Measurements from ENCODE around the gene VMO1. TPM values are rescaled to one million over a fixed set of nuclear protein-coding genes. Genes with fewer than 3 reads are reported as not detected.

The VMO1 gene
- total RNA-seq, 1 experiment from 2014 or later: 0.59 TPM

DNA sequence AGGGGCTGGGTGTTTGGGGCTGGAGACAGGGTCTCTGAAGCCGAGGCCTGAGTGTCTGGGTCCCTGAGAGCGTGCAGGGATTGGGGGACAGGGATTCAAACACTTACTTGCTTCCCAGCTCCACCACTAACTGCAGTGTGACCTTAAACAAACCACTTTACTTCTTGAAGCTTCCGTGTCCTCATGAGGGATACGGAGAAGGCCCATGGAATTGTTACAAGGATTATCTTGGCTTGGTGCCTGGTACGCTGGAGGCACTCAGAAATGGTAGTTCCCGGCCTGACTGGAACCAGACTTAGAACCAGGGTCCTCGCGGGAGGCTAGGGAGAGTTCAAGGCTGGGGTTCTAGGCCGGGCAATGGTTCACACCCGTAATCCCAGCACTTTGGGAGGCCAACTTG is 43.5 kb downstream of the VMO1 start:
- CTCF ChIA-PET: no interaction called here
- Mint-ChIP-seq H3K27ac (ENCODE audit: unreplicated experiment) (no peak overlapping the region), H3K4me3 (ENCODE audit: low read depth, unreplicated experiment) (no peak overlapping the region), H3K36me3 (ENCODE audit: insufficient read depth, unreplicated experiment) (peaks cover 32% of the 10 kb centered on the region), H3K27me3 (ENCODE audit: unreplicated experiment) (no peaks in the 10 kb centered on the region), H3K9me3 (ENCODE audit: low read depth, unreplicated experiment) (no peaks in the 10 kb centered on the region), H3K4me1 (ENCODE audit: low read depth, unreplicated experiment) (no peaks in the 10 kb centered on the region)
- intact Hi-C loops (cut with micrococcal nuclease; ENCODE audit: unreplicated experiment): no loop called here
- DNase-seq: no peak
- TF ChIP-seq, protein P1, sequence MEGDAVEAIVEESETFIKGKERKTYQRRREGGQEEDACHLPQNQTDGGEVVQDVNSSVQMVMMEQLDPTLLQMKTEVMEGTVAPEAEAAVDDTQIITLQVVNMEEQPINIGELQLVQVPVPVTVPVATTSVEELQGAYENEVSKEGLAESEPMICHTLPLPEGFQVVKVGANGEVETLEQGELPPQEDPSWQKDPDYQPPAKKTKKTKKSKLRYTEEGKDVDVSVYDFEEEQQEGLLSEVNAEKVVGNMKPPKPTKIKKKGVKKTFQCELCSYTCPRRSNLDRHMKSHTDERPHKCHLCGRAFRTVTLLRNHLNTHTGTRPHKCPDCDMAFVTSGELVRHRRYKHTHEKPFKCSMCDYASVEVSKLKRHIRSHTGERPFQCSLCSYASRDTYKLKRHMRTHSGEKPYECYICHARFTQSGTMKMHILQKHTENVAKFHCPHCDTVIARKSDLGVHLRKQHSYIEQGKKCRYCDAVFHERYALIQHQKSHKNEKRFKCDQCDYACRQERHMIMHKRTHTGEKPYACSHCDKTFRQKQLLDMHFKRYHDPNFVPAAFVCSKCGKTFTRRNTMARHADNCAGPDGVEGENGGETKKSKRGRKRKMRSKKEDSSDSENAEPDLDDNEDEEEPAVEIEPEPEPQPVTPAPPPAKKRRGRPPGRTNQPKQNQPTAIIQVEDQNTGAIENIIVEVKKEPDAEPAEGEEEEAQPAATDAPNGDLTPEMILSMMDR (IDR thresholded peaks at IDR 0.05; ENCODE audit: unreplicated experiment): no peak
- BruUV-seq (replicated peaks): no TSS peak

DNA sequence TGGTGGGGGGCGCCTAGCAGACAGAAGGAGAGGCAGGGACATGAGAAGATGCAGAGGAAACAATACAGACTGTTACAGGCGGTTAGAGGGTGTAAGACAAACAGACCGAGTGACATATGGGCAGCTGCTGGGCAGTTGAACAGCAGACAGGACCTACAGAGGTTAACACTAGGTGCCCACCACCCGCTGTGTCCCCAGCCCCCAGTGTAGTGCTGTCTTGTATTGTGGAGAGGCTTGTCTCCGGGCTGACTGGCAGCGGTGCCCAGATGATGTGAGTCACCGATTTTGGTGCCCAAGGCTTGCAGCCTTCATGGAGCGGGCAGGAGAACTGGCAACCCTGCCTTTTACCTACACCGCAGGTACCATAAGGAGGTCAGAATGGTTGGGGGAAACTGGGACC is 44.0 kb downstream of the VMO1 start:
- Mint-ChIP-seq H3K4me1 (ENCODE audit: low read depth, unreplicated experiment) (no peaks in the 10 kb centered on the region), H3K27ac (ENCODE audit: unreplicated experiment) (no peak overlapping the region), H3K4me3 (ENCODE audit: low read depth, unreplicated experiment) (no peak overlapping the region), H3K27me3 (ENCODE audit: unreplicated experiment) (no peaks in the 10 kb centered on the region), H3K9me3 (ENCODE audit: low read depth, unreplicated experiment) (no peaks in the 10 kb centered on the region), H3K36me3 (ENCODE audit: insufficient read depth, unreplicated experiment) (peaks cover 32% of the 10 kb centered on the region)
- CTCF ChIA-PET: no interaction called here
- intact Hi-C loops (cut with micrococcal nuclease; ENCODE audit: unreplicated experiment): no loop called here
- TF ChIP-seq, protein P1 (IDR thresholded peaks at IDR 0.05; ENCODE audit: unreplicated experiment): no peak
- no peak for DNase-seq
- BruUV-seq (replicated peaks): no TSS peak

DNA sequence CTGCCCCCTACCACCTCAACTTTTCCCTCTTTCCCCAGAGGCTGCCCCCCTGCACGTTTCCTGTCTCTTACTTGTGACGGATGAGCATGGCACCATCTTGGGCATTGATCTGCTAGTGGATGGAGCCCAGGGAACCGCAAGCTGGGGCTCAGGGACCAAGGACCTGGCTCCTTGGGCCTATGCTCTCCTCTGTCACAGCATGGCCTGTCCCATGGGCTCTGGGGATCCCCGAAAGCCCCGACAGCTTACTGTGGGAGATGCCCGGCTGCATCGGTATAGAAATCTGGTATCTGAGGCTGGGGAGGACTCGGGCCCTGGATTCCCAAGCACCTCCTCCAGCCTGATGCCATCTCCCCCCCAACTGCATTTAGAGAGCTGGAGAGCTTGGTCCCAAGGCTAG is 44.6 kb downstream of the VMO1 start:
- Mint-ChIP-seq H3K4me1 (ENCODE audit: low read depth, unreplicated experiment) (peaks cover under 1% of the 10 kb centered on the region), H3K4me3 (ENCODE audit: low read depth, unreplicated experiment) (no peak overlapping the region), H3K36me3 (ENCODE audit: insufficient read depth, unreplicated experiment) (peaks cover 32% of the 10 kb centered on the region), H3K27me3 (ENCODE audit: unreplicated experiment) (no peaks in the 10 kb centered on the region), H3K27ac (ENCODE audit: unreplicated experiment) (no peak overlapping the region), H3K9me3 (ENCODE audit: low read depth, unreplicated experiment) (no peaks in the 10 kb centered on the region)
- TF ChIP-seq, protein P1 (IDR thresholded peaks at IDR 0.05; ENCODE audit: unreplicated experiment): no peak
- no peak for DNase-seq
- no TSS peak for BruUV-seq (replicated peaks)
- intact Hi-C loops (cut with micrococcal nuclease; ENCODE audit: unreplicated experiment): no loop called here
- CTCF ChIA-PET: no interaction called here

DNA sequence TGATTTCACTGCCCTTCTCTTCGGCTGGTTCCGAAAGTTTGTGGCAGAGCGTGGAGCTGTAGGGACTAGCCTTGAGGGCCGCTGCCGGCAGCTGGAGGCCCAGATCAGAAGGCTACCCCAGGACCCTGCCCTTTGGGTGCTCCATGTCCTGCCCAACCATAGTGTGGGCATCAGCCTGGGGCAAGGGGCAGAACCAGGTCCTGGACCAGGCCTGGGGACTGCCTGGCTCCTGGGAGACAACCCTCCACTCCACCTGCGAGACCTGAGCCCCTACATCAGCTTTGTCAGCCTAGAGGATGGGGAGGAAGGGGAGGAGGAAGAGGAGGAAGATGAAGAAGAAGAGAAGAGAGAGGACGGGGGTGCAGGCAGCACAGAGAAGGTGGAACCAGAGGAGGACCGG is 45.6 kb downstream of the VMO1 start:
- CTCF ChIA-PET: no interaction called here
- Mint-ChIP-seq H3K27ac (ENCODE audit: unreplicated experiment) (peak overlapping the region; percentile 78), H3K9me3 (ENCODE audit: low read depth, unreplicated experiment) (no peaks in the 10 kb centered on the region), H3K36me3 (ENCODE audit: insufficient read depth, unreplicated experiment) (peaks cover 40% of the 10 kb centered on the region), H3K27me3 (ENCODE audit: unreplicated experiment) (no peaks in the 10 kb centered on the region), H3K4me1 (ENCODE audit: low read depth, unreplicated experiment) (peaks cover 8% of the 10 kb centered on the region), H3K4me3 (ENCODE audit: low read depth, unreplicated experiment) (peak overlapping the region; percentile 77)
- no TSS peak for BruUV-seq (replicated peaks)
- TF ChIP-seq, protein P1 (IDR thresholded peaks at IDR 0.05; ENCODE audit: unreplicated experiment): no peak
- intact Hi-C loops (cut with micrococcal nuclease; ENCODE audit: unreplicated experiment): no loop called here
- DNase-seq: no peak

DNA sequence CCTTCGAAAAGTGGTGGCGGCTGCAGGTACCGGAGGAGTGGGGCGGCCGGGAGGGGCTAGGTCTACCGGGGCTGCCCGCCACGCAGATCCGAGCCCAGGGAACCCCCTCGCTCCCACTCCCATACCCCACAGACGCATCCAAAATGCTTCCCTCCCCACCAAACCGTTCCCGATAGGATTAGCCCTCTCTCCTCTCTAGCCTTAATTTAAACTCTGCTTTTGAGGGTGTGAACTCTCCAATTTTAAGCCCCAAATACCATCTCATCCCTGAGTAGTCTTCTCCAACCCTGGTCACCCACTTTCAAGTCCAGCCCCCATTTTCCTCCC is 46.2 kb downstream of the VMO1 start:
- Mint-ChIP-seq H3K27me3 (ENCODE audit: unreplicated experiment) (no peaks in the 10 kb centered on the region), H3K9me3 (ENCODE audit: low read depth, unreplicated experiment) (no peaks in the 10 kb centered on the region), H3K4me1 (ENCODE audit: low read depth, unreplicated experiment) (peaks cover 8% of the 10 kb centered on the region), H3K36me3 (ENCODE audit: insufficient read depth, unreplicated experiment) (peaks cover 46% of the 10 kb centered on the region), H3K27ac (ENCODE audit: unreplicated experiment) (peak overlapping the region; percentile 78), H3K4me3 (ENCODE audit: low read depth, unreplicated experiment) (peak overlapping the region; percentile 77)
- no peak for DNase-seq
- intact Hi-C loops (cut with micrococcal nuclease; ENCODE audit: unreplicated experiment): no loop called here
- TF ChIP-seq, protein P1 (IDR thresholded peaks at IDR 0.05; ENCODE audit: unreplicated experiment): no peak
- BruUV-seq (replicated peaks): no TSS peak
- CTCF ChIA-PET: no interaction called here
